ENCODE measurements around the gene BCAR3. TPM values are rescaled to one million over a fixed set of nuclear protein-coding genes. Genes with fewer than 3 reads are reported as not detected.
"Not testable (repeated sequence)": the region's sequence is repeated elsewhere in the genome, so short reads cannot be mapped to it uniquely, and the experiment has no call there.

Gene BCAR3
- total RNA-seq, 2 donors from 2014 or later: 10.4 to 17.5 TPM

DNA sequence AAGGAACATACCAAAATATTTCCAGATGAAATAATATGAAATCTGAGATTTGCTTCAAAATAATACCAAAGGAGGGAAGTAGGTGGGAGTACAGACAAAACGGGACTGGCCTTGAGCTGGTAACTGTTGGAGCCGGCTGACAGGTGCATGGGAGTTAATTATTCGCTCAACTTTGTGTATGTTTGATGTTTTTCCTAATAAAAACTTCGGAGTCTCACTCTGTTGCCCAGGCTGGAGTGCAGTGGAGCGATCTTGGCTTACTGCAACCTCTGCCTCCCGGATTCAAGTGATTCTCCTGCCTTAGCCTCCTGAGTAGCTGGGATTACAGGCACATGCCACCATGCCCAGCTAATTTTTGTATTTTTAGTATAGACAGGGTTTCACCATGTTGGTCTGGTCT, 7.6 kb downstream of the BCAR3 start:
- intact Hi-C loops (cut with DNase I); DNase-seq (ENCODE audit: low spot score): not testable (repeated sequence)

DNA sequence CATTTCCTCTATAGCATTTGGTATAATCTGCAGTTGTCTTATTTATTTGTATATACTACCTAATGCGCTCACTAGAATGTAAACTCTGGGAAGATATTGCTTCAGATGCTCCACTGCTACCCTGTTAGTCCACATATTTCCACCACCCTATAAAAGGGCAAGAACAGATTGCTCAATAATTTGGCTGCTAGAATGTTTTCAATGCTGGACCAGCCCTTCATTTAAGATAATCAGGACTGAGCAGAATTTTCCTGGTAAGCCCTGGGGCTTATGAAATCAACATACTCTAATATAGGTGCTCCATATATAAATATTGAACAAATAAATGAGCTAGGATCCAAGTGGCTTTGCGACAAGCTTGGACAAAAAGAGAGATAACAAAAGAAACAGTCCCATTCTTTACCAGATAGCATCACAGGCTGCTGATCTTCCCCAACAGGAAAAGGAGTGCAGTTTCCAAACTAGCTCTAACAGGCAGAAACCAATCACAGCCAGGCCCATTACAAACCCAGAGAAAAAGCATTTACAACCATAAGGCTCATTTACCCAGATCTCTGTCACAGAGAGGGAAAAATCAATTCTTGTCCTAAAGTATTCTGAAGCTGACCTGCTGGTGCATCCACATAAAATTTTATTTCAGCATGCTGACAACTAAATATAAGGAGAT, 8.3 kb downstream of the BCAR3 start:
- DNase-seq (ENCODE audit: low spot score): no peak
- intact Hi-C loops (cut with DNase I): no loop called here

DNA sequence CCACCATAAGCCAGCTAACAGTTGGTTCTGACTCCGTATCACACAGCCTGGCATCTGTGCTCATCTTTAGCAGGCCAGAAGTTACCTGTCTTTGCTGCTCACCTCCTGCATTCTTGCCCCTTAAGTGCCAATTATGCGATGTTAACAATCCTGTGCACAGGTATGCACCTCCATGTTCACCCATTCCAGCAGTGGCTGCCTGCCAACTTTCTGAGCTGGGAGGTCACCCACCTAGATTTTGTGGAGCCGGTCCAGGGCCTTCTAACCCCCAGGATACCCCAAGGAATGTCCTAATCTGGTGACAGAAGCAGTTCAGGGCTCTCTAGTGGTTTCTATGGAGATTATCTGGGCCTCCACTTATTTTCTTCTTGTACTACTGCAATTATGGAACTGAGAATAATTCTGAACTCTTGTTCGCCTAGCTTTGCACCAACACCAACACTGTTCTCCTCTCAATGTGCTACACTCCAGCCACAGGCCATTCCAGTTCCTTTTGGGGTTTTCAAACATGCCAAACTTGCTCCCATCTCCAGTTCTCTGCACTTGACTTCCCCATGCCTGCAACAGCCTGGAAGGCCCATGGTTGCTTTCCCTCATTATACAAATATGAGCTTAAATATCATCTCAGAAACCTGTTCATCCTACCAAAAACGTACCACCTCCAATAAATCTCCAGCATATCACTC, 9.0 kb downstream of the BCAR3 start:
- intact Hi-C loops (cut with DNase I): no loop called here
- DNase-seq (ENCODE audit: low spot score): no peak

DNA sequence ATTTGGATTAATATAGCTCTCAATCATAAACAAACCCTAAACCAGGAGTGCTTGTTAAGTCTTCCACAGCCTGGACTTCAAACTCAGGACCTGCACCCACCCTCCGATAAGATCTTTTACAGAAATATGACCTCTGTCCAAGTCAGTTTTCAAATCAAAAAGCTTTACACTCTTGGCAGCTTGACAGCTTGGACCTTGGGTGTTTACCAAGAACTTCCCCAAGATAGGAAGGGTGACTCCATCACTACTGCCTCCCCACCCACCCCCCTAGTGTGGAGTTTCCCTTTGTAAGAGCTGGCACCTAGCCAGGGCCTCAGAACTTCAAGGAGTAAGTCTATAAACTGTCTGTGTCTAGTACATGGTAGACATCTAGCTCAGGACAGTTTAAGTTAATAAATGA, 9.6 kb downstream of the BCAR3 start:
- no peak for DNase-seq (ENCODE audit: low spot score)
- intact Hi-C loops (cut with DNase I): no loop called here

DNA sequence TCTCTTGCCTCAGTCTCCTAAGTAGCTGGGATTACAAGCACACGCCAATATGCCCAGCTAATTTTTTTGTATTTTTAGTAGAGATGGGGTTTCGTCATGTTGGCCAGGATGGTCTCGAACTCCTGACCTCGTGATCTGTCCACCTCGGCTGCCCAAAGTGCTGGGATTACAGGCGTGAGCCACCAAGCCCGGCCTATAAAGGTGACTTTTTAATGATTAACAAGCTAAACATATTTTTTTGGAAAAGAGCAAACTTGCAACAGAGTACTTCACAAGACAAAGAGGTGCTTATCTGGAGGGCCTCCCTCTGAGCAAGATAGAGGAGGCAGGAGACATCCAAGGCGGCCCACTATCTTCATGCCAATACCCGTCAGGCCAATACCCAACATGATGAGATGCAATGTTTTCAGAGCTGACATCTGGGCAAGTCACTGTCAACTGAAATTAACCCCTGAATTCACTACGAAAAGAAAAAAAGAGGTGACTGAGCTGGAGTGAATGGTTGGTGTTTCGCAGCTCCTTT, 10.5 kb downstream of the BCAR3 start:
- intact Hi-C loops (cut with DNase I): no loop called here
- DNase-seq (ENCODE audit: low spot score): no peak

DNA sequence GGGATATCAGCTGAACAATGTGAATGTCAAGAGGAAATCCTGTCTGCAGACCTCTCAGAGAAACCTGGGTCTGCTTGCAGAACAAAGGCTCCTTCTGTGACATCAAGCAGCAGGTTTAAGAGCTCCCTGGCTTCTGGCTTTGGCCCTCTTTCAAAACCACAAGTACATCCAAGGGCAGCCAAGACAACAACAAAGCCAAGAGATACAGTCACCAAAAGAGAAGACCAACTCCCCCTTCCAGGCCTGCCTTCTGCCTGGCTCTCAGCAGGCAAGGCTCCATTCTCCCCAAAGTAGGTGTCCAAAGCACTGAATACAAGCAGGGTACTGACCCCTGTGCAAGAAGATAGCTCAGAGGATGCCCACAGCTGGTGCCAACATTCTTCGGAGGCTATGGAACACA, 11.5 kb downstream of the BCAR3 start:
- no peak for DNase-seq (ENCODE audit: low spot score)

DNA sequence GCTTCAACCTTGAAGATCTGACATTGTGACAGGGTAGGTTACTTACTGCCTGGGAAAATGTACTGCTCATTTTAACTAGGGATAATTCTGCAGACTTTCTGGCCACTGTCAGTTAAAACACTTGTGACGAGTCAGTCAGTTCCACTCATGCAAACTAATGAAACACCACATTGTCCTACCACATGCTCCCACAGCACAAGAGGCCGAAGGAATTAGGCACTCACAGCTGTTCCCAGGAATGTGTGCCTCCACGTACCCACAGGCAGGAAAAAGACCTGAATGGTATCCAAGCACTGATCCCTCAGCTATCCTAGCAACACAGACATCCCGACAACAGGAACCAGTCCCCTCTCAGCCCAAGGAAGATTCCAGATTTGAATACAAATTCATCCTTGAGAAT, 12.3 kb downstream of the BCAR3 start:
- intact Hi-C loops (cut with DNase I): no loop called here
- no peak for DNase-seq (ENCODE audit: low spot score)

More for the DNA sequence above, 11.5 kb downstream of the BCAR3 start:
- intact Hi-C loops (cut with DNase I): no loop called here

DNA sequence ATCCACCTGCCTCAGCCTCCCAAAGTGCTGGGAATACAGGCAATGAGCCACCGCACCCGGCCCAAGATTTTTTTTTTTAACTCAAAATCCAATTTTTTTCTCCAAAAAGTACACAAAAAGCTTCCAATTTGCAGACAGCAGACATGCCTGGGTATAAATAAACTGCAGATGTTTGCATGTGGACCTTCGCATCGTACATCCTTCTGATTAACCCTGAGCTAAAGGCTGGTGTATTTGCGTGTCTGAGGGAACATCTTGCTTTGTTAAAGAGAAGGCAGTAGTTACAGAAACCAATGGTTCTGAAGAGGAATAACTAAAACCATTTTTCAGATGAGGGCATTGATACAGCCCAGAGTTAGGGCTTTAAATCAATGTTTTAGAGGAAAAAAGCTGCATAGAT, 12.7 kb downstream of the BCAR3 start:
- intact Hi-C loops (cut with DNase I): no loop called here
- no peak for DNase-seq (ENCODE audit: low spot score)

DNA sequence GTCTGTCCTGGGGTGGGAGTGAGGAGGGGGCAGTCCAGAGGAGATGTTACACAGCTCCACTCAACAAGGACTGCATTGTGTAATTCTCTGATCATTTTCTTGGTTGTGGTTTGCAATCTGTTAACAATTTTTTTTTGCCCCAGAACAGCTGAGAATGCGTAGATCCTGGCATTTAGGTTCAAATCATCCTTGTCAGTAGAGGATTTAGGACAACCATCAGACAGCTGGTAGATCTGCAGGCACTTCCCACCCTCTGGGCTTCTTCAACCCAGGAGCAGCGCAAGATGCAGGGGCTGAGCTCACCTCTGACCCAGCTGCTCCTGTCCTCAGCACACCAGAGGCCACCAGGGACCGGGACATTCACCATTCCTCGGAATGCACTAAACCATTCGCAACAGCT, 13.5 kb downstream of the BCAR3 start:
- intact Hi-C loops (cut with DNase I): no loop called here

DNA sequence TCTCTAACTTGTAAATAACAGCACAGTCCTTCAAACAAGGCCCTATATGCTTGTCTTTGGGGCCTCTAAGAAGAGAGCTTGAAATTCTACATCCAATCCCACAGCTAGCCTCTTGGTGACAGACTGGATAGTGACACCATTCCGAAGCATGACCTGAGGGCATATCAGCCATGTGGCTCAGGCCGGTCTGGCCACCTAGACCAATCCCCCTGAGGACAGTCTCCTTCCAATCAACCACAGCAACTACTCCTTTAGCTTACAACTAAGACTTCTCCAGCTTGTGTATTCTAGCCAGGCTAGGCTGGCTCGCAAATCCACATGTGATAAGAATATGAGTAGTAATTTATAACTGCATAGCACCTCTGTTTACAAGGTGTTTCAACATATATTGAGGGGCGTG, 14.0 kb downstream of the BCAR3 start:
- no peak for DNase-seq (ENCODE audit: low spot score)
- intact Hi-C loops (cut with DNase I): no loop called here

More for the DNA sequence above, 13.5 kb downstream of the BCAR3 start:
- no peak for DNase-seq (ENCODE audit: low spot score)

DNA sequence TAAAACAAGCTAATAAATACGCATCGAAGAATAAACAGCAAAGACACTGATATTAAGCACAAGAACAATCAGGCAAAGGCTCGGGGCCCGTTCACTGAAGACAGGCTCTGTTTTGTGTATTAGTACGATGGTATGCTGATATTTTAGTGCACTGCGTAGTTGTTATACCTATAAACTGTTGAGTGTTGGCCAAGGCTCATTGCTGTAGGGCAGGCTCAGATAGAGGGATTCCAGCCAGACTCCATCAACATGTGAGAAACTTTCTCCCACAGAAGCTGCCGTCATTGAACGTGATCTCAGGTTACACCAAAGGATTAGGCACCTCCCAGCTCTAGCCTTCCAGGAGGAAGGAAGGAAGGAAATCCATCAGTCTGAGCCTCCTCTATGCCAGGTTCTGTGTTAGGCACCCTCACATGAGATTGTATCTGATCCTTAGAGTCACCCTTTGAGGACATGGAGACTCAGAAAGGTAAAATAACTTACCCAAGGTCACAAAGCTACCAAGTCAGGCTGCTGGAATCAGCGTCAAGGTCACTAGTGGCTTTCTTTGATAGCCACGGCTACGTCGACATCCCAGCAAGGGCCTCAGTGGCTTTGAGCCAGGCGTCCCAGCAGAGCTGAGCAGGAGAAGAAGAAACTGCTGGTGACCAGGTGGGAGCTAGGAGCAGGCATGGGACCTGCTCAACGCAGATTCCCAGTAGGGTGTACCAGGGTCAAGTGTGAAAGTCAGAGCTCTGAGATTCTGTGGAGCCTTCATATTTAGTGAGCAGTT, 14.8 kb downstream of the BCAR3 start:
- no peak for DNase-seq (ENCODE audit: low spot score)
- intact Hi-C loops (cut with DNase I): no loop called here

DNA sequence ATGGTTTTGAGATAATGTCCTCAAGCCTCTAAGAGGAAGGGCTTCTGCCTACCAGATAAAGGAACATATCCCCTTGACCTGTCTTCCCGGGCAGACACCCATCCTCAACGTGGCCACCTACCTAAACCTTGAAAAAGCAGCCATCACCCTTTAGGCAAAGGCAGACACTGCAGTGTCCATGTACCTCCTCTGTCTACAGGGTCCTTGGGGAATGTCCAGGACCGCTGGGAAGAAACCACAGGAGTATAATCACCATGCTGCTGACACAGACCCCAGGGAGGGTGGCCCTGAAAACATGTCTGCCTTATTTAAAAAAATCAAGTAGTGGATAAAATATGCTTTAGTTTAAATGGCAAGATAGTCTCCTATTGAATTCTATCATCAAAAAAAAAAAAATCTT, 16.6 kb downstream of the BCAR3 start:
- intact Hi-C loops (cut with DNase I): no loop called here
- DNase-seq (ENCODE audit: low spot score): no peak

DNA sequence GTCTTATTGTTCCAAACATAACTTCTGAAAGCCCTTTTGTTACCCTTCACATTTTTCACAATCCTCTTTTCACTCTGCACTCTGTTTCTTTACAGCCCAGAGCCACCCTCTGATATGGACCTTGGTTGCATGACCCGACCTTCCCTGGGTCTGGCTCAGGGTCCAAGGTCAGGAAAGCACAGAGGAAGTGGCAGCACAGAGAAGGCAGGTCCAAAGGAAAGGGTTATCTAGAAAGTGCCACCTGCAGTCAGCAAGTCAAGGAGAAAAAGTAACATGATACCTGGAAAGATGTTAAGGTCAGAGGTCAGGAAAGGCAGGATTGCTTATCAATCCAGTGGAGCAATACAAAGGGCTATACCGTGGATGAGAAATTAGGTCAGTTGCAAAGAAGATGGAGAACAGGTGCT, 18.4 kb downstream of the BCAR3 start:
- intact Hi-C loops (cut with DNase I): no loop called here
- no peak for DNase-seq (ENCODE audit: low spot score)

DNA sequence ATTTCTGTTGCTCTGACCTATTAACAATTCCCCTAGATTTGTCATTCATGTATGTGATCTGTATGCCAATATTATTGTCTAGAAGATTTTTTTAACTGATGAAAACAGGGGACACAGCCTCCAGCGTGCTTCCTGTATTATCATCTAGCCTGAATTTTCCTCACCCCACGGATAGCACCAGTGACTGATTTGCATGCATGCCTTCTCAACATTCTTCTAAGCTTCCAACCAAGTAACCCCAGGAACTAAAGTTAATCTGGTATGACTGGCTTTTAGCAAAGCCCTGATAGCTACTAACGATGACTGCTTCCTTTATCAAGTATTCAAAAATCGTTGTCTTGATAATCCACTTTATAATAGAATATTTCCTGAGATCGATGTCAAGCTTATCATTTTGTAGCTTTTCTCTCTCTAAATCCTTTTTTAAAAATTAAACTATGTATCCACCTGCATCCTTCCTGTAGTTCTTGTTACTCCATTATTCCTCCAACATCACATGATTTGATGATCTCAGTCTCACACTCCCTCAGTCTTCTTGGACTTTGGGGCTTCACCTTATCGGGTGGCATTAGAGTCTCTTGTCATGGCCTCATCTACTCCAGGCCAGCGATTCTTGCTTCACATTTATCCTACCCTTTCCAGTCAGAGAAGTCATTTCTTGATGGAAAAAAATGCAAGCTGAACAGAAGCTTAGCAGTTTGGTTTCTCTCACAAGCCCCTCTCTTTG, 19.0 kb downstream of the BCAR3 start:
- intact Hi-C loops (cut with DNase I): no loop called here
- DNase-seq (ENCODE audit: low spot score): no peak

DNA sequence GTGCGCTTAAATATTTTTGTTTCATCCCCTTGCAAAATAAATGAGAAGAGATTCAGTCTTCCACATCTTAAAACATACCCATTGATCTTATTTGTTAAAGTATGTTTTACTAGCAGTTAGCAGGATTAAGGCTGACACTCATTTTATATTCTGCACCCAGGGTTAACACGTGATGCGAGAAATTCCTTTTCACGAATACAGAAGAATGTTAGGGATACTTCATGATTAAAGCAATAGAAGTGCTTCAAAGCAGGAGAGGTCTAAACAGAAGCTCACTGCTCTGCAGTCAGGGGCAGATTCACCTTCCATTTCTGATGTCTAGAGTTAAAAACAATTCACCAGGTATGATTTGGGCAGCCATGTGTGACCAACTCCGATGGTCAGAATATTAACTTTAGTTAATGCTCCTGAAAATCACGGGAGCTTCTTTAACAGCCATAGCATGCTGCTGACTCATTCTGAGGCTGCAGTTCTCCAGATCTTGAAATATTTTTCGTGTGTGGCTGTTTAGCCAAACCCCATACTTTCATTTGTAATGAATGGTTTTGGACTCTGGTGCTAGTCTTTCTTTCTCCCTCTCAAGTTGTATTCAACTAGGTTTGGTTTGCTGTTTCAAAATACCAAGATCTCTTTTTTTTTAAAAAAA, 19.7 kb downstream of the BCAR3 start:
- intact Hi-C loops (cut with DNase I): loop anchor here in 1 of 2 donors (2.0 kb wide), 1 partner anchor 19 kb away; the partner anchor contains the start of gene BCAR3

DNA sequence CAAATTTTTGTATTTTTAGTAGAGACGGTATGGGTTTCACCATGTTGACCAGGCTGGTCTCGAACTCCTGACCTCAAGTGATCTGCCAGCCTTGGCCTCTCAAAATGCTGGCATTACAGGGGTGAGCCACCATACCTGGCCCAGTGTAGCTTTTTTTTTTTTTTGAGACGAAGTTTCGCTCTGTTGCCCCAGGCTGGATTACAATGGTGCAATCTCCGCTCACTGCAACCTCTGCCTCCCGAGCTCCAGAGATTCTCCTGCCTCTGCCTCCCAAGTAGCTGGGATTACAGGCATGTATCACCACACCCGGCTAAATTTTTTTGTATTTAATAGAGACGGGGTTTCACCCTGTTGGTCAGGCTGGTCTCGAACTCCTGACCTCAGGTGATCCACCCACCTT, 20.3 kb downstream of the BCAR3 start:
- intact Hi-C loops (cut with DNase I): loop anchor here in 1 of 2 donors (2.0 kb wide), 1 partner anchor 19 kb away; the partner anchor contains the start of gene BCAR3
- DNase-seq (ENCODE audit: low spot score): not testable (repeated sequence)

More for the DNA sequence above, 19.7 kb downstream of the BCAR3 start:
- no peak for DNase-seq (ENCODE audit: low spot score)

DNA sequence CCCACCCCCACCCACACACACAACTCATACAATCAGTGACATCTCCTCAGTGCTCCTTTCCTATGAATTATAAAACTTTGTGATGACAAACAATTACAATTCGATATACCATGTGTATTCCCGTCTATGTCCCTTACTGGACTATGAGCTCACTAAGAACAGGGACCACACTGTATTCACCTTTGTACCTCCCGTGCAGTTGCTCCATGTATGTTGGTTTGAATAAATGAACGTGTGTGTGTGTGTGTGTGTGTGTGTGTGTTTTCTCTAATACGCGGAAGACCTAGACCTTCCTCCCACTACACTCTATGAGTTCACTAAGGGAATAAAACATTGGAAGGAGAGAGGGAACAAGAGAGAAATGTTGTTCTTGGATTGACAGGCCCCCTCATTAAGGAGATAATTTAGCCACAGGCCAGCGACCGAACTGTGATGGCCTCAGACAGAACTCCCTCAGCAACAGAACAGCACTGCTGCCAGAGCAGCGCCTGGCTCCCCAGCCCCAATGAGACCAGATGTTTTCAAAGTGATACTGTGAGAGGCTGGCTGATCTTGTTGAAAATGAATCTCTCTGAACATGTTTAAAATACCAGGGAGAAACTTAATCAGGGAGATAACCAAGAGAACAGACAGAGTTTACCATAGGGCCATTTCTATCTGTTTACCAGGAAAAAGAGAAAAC, 21.7 kb downstream of the BCAR3 start:
- DNase-seq (ENCODE audit: low spot score): no peak
- intact Hi-C loops (cut with DNase I): loop anchor here in 1 of 2 donors (2.0 kb wide), 1 partner anchor 21 kb away; the partner anchor contains the start of gene BCAR3

DNA sequence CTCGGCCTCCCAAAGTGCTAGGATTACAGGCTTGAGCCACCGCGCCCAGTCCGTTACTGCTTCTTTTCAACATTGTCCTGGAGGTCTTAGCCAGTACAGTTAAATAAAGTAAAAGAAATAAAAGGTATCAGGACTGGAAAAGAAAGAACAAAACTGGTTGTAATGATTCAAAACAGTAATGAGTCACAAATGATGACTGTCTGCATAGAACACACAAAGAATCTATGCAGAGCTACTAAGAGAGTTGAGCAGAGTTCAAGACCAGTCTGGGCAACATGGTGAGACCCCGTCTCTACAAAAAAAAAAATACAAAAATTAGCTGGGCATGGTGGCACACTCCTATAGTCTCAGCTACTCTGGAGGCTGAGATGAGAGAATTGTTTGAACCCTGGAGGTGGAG, 23.4 kb downstream of the BCAR3 start:
- intact Hi-C loops (cut with DNase I): no loop called here

More for the DNA sequence above, 23.4 kb downstream of the BCAR3 start:
- DNase-seq (ENCODE audit: low spot score): no peak

Data from posterior vena cava (tissue), 2 donors.